ENCODE data around the gene PCBP4. TPM values are rescaled to one million over a fixed set of nuclear protein-coding genes. Genes with fewer than 3 reads are reported as not detected.
"Not testable (repeated sequence)": the region's sequence is repeated elsewhere in the genome, so short reads cannot be mapped to it uniquely, and the experiment has no call there.

The PCBP4 gene
- total RNA-seq, 2 donors from 2014 or later = 20.2 to 28.7 TPM

DNA sequence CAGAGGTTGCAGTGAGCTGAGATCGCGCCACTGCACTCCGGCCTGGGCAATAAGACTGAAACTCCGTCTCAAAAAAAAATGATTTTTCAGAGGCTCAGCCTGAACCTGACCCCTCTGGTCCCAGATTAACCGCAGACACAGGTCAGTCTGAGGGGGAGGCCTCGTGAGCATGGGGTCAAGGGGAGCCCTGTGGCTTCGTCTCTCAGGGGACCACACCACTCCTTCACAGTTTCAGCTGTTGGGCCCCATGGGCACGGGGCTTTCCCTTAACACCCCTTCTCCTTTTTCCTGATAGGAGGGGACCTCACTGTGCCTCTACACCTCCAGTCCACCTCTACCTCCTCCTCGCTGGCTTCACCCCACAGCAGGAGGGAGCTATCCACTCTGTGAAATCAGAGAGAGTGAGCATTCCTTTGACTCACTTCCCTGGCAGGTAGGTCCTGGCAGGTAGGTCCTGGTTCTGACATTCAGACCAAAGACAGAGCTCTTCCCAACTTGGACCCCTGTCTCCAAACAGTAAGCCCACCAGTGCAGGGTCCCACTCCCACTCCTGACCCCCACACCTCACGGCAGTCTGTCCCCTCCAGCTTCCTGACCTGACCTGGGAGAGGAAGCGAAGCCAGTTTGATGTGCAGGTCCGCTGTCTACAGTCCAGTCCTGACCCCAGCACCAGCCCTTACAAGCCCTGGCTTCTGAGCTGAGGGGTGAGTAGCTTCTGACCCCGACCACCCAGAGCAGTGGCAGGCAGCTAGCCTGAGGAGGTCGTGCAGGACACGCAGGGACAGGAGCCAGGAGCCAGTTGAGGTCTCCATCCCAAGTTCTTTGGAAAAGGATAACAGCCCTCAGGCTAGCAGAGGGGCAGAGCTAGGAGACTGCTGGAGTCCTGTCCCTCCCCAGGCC, 34.5 kb downstream of the PCBP4 start:
- Mint-ChIP-seq H3K4me1 (peaks cover 2% of the 10 kb centered on the region), H3K27ac (no peak overlapping the region), H3K4me3 (no peak overlapping the region), H3K36me3 (ENCODE audit: low read depth) (peaks cover 2% of the 10 kb centered on the region), H3K27me3 (no peaks in the 10 kb centered on the region)
- DNase-seq (no peak), ATAC-seq (no peak)
- H3K9me3 ChIP-seq (ENCODE audit: control insufficient read depth, low read length, poor library complexity, severe bottlenecking) = no peaks in the 10 kb centered on the region

DNA sequence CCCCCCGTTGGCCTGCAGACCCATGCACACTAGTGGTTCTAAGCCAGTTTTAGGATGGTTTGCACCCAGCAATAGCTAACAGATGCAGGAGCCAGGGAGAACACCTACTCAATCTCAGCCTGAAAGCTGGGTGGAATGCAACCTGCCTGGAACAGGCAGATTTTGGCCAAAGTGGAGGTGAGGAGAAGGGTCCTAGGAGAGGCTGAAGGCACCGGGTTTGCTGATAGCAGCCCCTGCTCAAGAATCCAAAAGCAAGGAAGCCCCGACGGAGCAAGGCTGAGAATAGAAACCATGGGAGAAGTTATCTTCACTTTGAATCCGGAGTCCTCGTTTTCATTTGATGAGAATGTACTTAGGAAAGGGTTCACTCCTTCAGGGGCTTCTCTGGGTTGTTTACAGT, 35.5 kb downstream of the PCBP4 start:
- Mint-ChIP-seq H3K36me3 (ENCODE audit: low read depth) (peaks cover 2% of the 10 kb centered on the region), H3K27ac (no peak overlapping the region), H3K27me3 (no peaks in the 10 kb centered on the region), H3K4me1 (no peaks in the 10 kb centered on the region), H3K4me3 (no peak overlapping the region)
- DNase-seq = no peak
- H3K9me3 ChIP-seq (ENCODE audit: control insufficient read depth, low read length, poor library complexity, severe bottlenecking) = no peaks in the 10 kb centered on the region
- no peak for ATAC-seq

DNA sequence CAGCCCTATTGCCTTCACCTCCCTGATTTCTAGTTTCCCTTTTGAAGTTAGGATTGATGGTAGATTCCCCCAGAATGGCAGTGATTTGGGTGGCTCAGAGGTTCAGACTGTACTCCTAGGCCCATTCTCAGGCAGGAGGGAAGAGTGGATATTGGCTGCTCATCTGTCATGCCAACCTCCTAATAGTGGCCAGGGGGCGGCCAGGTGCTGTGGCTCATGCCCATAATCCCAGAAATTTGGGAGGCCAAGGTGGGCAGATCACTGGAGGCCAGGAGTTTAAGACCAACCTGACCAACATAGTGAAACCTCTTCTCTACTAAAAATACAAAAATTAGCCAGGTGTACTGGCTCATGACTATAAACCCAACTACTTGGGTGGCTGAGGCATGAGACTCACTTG, 36.8 kb downstream of the PCBP4 start:
- no peaks in the 10 kb centered on the region for H3K27me3 Mint-ChIP-seq

DNA sequence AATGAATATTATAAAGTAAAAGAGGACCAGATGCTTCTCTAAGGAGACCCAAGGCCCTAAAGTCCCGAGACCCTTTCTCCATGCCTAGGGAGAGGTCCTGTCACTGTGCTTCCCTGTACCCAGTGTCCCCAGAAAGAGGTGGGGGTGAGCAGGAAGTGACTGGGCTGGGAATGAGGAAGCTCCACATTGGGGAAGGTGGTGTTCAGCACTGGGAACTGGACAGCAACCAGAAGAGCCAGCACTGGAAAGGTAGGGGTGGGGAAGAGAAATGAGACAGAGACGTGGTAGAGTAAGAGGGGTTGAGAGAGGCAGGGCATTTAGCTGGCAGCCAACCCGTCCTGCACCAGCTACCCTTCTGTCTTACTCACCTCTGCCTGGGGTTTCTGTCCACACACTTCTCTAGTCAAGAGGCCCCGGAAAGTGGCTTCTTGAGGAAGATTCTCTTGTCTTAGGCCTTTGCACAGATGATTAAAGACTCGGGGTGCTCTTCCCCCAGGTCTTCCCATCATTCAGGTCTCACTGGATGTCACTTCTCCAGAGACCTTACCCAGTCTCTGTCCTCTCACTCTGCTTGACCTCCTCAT, 37.7 kb downstream of the PCBP4 start:
- H3K4me3 Mint-ChIP-seq = no peak overlapping the region
- DNase-seq (no peak), ATAC-seq (no peak)
- H3K36me3 Mint-ChIP-seq (ENCODE audit: low read depth) = peaks cover 2% of the 10 kb centered on the region
- no peak overlapping the region for H3K27ac Mint-ChIP-seq
- H3K27me3 Mint-ChIP-seq = no peaks in the 10 kb centered on the region
- no peaks in the 10 kb centered on the region for H3K4me1 Mint-ChIP-seq
- no peaks in the 10 kb centered on the region for H3K9me3 ChIP-seq (ENCODE audit: control insufficient read depth, low read length, poor library complexity, severe bottlenecking)

More for the DNA sequence above, 36.8 kb downstream of the PCBP4 start:
- H3K9me3 ChIP-seq (ENCODE audit: control insufficient read depth, low read length, poor library complexity, severe bottlenecking) = no peaks in the 10 kb centered on the region
- H3K36me3 Mint-ChIP-seq (ENCODE audit: low read depth) = peaks cover 2% of the 10 kb centered on the region
- ATAC-seq (no peak), DNase-seq (no peak)
- no peak overlapping the region for H3K27ac Mint-ChIP-seq
- H3K4me1 Mint-ChIP-seq = no peaks in the 10 kb centered on the region
- H3K4me3 Mint-ChIP-seq = no peak overlapping the region

DNA sequence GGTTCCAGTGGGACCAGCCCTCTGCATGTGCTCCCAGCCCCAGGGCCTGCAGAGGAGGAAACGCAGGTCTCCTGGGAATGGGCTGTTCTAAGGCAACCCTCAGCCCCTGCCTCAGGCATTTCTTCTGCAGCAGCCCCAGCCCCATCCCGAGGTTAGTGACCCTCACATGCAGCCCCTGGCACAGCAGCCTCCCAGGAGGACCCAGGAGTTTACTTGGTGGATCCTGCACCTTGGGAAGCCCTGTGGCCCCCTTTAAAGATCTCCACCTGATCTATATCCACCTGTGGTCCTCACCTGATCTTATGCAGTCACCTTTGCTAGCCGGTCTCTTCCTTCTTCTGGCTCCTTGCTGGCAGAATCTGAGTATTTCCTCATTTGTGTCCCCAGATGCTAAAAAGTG, 38.3 kb downstream of the PCBP4 start:
- ATAC-seq; H3K4me3 Mint-ChIP-seq; H3K36me3 Mint-ChIP-seq (ENCODE audit: low read depth); H3K4me1 Mint-ChIP-seq; H3K9me3 ChIP-seq (ENCODE audit: control insufficient read depth, low read length, poor library complexity, severe bottlenecking); H3K27me3 Mint-ChIP-seq; H3K27ac Mint-ChIP-seq; DNase-seq: not testable (repeated sequence)

DNA sequence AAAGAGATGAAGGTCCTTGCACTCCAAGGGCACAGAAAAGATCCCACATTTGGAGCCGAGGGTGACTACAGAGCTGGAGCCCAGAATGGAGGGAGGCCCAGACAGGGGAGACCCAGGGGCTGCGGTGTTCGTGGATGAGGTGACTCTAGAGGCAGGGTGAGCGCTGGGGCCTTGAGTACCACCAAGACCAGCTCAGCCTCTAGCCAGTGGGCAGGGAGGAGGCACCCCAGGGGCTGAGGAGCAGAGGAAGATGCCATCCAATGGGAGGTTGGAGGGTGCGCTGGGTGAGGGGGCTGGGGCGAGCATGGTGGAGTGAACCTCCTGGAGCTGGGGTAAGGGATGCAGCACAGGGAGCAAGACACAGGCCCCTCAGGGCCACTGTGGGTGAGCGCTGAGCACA, 38.8 kb downstream of the PCBP4 start:
- no peaks in the 10 kb centered on the region for H3K4me1 Mint-ChIP-seq
- no peaks in the 10 kb centered on the region for H3K27me3 Mint-ChIP-seq
- H3K4me3 Mint-ChIP-seq = no peak overlapping the region
- H3K36me3 Mint-ChIP-seq (ENCODE audit: low read depth) = peaks cover under 1% of the 10 kb centered on the region
- H3K27ac Mint-ChIP-seq = no peak overlapping the region
- no peaks in the 10 kb centered on the region for H3K9me3 ChIP-seq (ENCODE audit: control insufficient read depth, low read length, poor library complexity, severe bottlenecking)
- DNase-seq (no peak), ATAC-seq (no peak)

- no peaks in the 10 kb centered on the region for H3K4me1 Mint-ChIP-seq
- H3K4me3 Mint-ChIP-seq = no peak overlapping the region
- no peaks in the 10 kb centered on the region for H3K9me3 ChIP-seq (ENCODE audit: control insufficient read depth, low read length, poor library complexity, severe bottlenecking)
- no peaks in the 10 kb centered on the region for H3K27me3 Mint-ChIP-seq
- no peak overlapping the region for H3K27ac Mint-ChIP-seq
- no peak for ATAC-seq
- DNase-seq = no peak
- H3K36me3 Mint-ChIP-seq (ENCODE audit: low read depth) = peaks cover under 1% of the 10 kb centered on the region
Measured at GRCh38 chr3:51927061-51927977, 39.9 kb downstream of the PCBP4 start.

- ATAC-seq = no peak
- peaks cover 9% of the 10 kb centered on the region for H3K36me3 Mint-ChIP-seq (ENCODE audit: low read depth)
- no peak overlapping the region for H3K4me3 Mint-ChIP-seq
- peaks cover 3% of the 10 kb centered on the region for H3K4me1 Mint-ChIP-seq
- H3K27ac Mint-ChIP-seq = peak overlapping the region; percentile 39
- DNase-seq = no peak
- no peaks in the 10 kb centered on the region for H3K9me3 ChIP-seq (ENCODE audit: control insufficient read depth, low read length, poor library complexity, severe bottlenecking)
- peaks cover 11% of the 10 kb centered on the region for H3K27me3 Mint-ChIP-seq
Measured at GRCh38 chr3:51921081-51921578, 46.1 kb downstream of the PCBP4 start.

DNA sequence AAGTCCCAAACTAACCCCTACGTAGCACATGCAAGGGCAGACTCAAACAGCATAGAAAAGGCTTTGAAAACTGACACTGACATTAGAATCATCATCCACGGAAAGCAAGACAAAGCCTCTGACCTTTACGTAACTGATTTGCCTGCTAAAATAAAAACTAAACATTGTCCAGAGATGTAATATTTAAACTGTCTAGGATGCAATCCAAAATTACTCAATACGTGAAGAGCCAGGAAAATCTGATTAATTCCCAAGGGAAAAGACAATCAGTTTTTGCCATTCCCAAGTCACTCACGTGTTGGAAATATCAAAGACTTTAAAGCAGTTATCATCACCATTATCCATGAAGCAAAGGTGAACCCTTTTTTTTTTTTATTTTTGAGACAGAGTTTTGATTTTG, 50.8 kb downstream of the PCBP4 start:
- H3K4me1 Mint-ChIP-seq = no peaks in the 10 kb centered on the region
- no peaks in the 10 kb centered on the region for H3K9me3 ChIP-seq (ENCODE audit: control insufficient read depth, low read length, poor library complexity, severe bottlenecking)
- H3K36me3 Mint-ChIP-seq (ENCODE audit: low read depth) = peaks cover 2% of the 10 kb centered on the region
- no peak overlapping the region for H3K27ac Mint-ChIP-seq
- DNase-seq (no peak), ATAC-seq (no peak)
- no peak overlapping the region for H3K4me3 Mint-ChIP-seq
- H3K27me3 Mint-ChIP-seq = peaks cover 11% of the 10 kb centered on the region

DNA sequence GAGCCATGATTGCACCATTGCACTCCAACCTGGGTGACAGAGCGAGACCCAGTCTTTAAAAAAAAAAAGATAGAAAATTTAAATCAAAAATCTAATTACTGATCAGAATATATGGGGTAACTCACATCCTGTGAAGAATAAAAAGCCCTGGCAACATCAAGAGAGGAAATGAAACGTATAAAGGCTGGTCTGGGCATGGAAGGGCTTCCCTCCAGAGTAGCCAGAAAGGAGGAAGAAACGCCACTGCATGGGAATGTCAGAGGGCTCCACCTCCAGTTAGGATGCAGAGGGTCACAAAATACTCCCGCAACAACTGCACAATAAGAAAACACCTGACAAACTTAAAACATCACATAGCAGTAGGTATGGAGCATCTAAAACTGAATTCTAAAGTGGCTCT, 59.2 kb downstream of the PCBP4 start:
- H3K27ac Mint-ChIP-seq = no peak overlapping the region
- peaks cover 5% of the 10 kb centered on the region for H3K27me3 Mint-ChIP-seq
- DNase-seq (no peak), ATAC-seq (no peak)
- no peak overlapping the region for H3K4me3 Mint-ChIP-seq
- no peaks in the 10 kb centered on the region for H3K4me1 Mint-ChIP-seq
- H3K36me3 Mint-ChIP-seq (ENCODE audit: low read depth) = no peaks in the 10 kb centered on the region
- no peaks in the 10 kb centered on the region for H3K9me3 ChIP-seq (ENCODE audit: control insufficient read depth, low read length, poor library complexity, severe bottlenecking)

Other genes with a start within 250 kb of the PCBP4 start
- gene IQCF6, start 188.2 kb downstream of the PCBP4 start, total RNA-seq = not detected
- not detected for gene IQCF2, start 105.8 kb downstream of the PCBP4 start, total RNA-seq
- gene IQCF5, start 91.9 kb downstream of the PCBP4 start, total RNA-seq = not detected
- not detected for gene IQCF1, start 64.1 kb downstream of the PCBP4 start, total RNA-seq
- 10 to 100 TPM in 1 of 2 donors, 1 to 10 TPM in 1; 9.5 to 10.9 TPM for gene RRP9, start 25.6 kb downstream of the PCBP4 start, total RNA-seq
- 10 to 100 TPM in 1 of 2 donors, 1 to 10 TPM in 1; 8.9 to 11.4 TPM for gene PARP3, start 25.1 kb downstream of the PCBP4 start, total RNA-seq
- gene GPR62, start 12.1 kb downstream of the PCBP4 start, total RNA-seq = not detected
- 10 to 100 TPM; 34.8 to 51.1 TPM for gene ABHD14B, start 6.6 kb upstream of the PCBP4 start, total RNA-seq
- 10 to 100 TPM; 13.9 to 14.6 TPM for gene ABHD14A, start 7.6 kb upstream of the PCBP4 start, total RNA-seq
- 1 to 10 TPM; 7.1 to 7.6 TPM for gene ACY1, start 16.1 kb upstream of the PCBP4 start, total RNA-seq
- gene RPL29, start 28.4 kb upstream of the PCBP4 start, total RNA-seq = 1,000 to 10,000 TPM; 1,359 to 1,493 TPM
- 10 to 100 TPM; 15.8 to 18.6 TPM for gene DUSP7, start 89.1 kb upstream of the PCBP4 start, total RNA-seq
- 1 to 10 TPM in 1 of 2 donors, under 1 TPM in 1; 0.47 to 1.4 TPM for gene POC1A, start 187.0 kb upstream of the PCBP4 start, total RNA-seq
- 10 to 100 TPM; 14.4 to 15.6 TPM for gene ALAS1, start 230.7 kb upstream of the PCBP4 start, total RNA-seq

Data from T-helper 17 cell (primary cell).